Activated naive CD4-positive, alpha-beta T cell treated with anti-CD3 and anti-CD28 coated beads, Interleukin-2, amount 10 ng/mL, durations not matched to agents 7 days and 5 days (primary cell): ENCODE measurements around the gene NID2.
A peak's percentile ranks its signal among the peaks of the same experiment; 100 is the strongest.

Source experiments
- CTCF ChIA-PET: fragments of 350-600 bp; sonication (Branson Sonifier 250); formaldehyde crosslinking; loops from one replicate; lab custom pipeline; 2021; ENCODE audit warnings: antibody characterized with exemption; lab: Charles Lee
- DNase-seq: peaks from one replicate; pipeline ENCODE4 v3.0.0-alpha.2; 2020
- H3K27ac Mint-ChIP-seq: one replicate; pipeline ENCODE4 v1.8.0; 2021; ENCODE audit warnings: mild to moderate bottlenecking, moderate library complexity, mixed read lengths
- H3K27me3 Mint-ChIP-seq: one replicate; pipeline ENCODE4 v1.8.0; 2021; ENCODE audit warnings: mild to moderate bottlenecking, mixed read lengths
- H3K36me3 Mint-ChIP-seq: one replicate; pipeline ENCODE4 v1.8.0; 2021; ENCODE audit warnings: mixed read lengths
- H3K4me1 Mint-ChIP-seq: one replicate; pipeline ENCODE4 v1.8.0; 2021; ENCODE audit warnings: mixed read lengths
- H3K4me3 Mint-ChIP-seq: one replicate; pipeline ENCODE4 v1.8.0; 2021; ENCODE audit warnings: mild to moderate bottlenecking, moderate library complexity, mixed read lengths
- H3K9me3 Mint-ChIP-seq: one replicate; pipeline ENCODE4 v1.8.0; 2021; ENCODE audit warnings: mixed read lengths

Gene NID2

DNA sequence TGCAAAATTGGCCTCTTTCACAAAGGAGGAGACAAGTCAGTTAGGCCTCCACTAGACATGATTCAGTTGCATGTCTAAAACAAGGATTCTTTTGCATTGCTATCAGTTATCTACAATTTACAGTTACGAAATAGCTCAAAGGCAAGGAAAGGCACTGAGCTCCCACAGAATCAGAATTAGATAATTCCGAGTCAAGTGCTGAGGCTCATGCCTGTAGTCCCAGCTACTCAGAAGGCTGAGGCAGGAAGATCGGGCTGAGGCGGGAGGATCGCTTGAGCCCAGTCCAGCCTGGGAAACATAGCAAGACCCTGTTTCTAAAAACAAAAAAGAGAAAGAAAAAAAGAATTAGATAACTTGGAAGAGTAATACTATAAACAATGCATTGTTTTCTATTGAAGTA, 91.8 kb downstream of the NID2 start:
- DNase-seq, result no peak
- no peak overlapping the region for H3K4me3 Mint-ChIP-seq
- CTCF ChIA-PET, result interaction anchor here (1.2 to 4.1 kb wide), 3 partner anchors 148 to 694 kb away, joined by 3 to 38 read pairs (median 16); no protein-coding TSS in a partner anchor
- H3K27ac Mint-ChIP-seq, result no peak overlapping the region
- peaks cover 12% of the 10 kb centered on the region for H3K4me1 Mint-ChIP-seq
- H3K27me3 Mint-ChIP-seq, result peaks cover 11% of the 10 kb centered on the region
- H3K36me3 Mint-ChIP-seq, result peaks cover 5% of the 10 kb centered on the region
- no peaks in the 10 kb centered on the region for H3K9me3 Mint-ChIP-seq

DNA sequence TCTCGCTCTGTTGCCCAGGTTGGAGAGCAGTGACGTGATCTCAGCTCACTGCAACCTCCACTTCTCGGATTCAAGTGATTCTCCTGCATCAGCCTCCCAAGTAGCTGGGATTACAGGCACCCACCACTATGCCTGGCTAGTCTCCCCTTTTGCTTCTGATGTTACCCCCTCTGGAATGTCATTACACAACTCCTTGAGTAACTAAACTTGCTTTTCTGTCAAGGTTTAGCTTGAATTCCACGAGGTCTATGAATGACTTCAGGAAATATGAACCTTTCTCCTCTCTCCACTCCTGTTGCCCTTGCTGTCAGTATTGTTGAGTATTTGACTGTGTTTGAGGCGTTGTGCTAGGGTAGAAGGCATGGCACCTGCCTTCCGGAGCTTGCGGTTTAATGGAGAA, 96.3 kb downstream of the NID2 start:
- Mint-ChIP-seq H3K4me1 (no peaks in the 10 kb centered on the region), H3K9me3 (no peaks in the 10 kb centered on the region), H3K27me3 (no peaks in the 10 kb centered on the region), H3K36me3 (peaks cover 33% of the 10 kb centered on the region), H3K27ac (no peak overlapping the region), H3K4me3 (no peak overlapping the region)
- DNase-seq, result no peak
- CTCF ChIA-PET, result no interaction called here

DNA sequence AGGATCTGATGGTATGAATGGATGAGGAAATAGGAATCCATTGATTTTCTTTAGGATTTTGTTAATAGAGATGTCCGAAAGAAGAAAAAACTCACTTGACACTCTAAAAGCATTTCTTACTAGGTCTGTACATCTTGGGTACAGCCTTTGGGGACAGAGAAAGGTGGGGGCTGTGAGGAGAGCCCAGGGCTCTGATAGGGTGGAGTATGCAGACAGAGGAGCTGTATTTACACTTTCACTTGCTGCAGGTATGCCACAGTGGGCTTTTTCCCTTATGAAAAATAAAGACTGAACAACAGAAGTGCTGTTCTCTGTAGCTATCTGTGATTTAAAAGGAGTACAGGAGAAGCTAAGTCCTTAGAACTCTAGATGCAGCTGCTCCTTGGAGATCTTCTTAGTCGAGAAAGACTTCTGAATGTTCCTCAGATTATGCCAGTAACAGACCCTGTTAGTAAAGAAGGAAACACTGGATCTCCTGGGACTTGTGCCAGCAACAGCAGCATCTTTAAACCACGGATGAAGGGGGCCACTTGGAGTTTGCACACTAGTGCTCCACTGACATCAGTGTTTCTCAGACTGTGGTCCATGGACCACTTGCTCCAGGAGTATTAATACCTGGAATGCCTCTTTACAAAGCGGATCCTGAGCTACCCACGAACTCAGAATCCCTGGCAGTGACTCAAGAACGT, 98.9 kb downstream of the NID2 start:
- no peak for DNase-seq
- peak overlapping the region; percentile 8 for H3K27ac Mint-ChIP-seq
- H3K4me3 Mint-ChIP-seq, result no peak overlapping the region
- CTCF ChIA-PET, result interaction anchor here (1.4 kb wide), 1 partner anchor 9 kb away, joined by 7 read pairs; no protein-coding TSS in a partner anchor
- H3K36me3 Mint-ChIP-seq, result peaks cover 53% of the 10 kb centered on the region
- H3K27me3 Mint-ChIP-seq, result no peaks in the 10 kb centered on the region
- H3K4me1 Mint-ChIP-seq, result no peaks in the 10 kb centered on the region
- no peaks in the 10 kb centered on the region for H3K9me3 Mint-ChIP-seq

DNA sequence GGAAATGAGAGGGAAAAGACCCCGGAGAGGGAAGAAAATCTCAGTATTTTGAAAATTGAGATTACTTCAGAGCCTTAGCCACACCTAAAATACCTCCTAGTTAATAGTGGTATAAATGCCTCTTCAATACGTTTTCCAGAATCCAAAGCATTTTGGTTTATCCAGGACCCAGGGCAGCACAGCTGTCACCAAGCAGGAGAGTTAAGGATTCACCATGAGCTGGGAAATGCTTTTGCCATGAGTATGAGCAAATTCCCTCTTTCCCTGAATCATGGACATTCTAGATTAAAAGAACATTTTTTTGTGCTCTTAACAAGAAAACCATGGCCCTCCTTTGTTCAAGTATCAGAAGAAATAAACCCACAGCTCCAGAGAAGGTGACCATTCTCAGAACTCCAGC, 101.3 kb downstream of the NID2 start:
- no peaks in the 10 kb centered on the region for H3K27me3 Mint-ChIP-seq
- H3K36me3 Mint-ChIP-seq, result peaks cover 69% of the 10 kb centered on the region

DNA sequence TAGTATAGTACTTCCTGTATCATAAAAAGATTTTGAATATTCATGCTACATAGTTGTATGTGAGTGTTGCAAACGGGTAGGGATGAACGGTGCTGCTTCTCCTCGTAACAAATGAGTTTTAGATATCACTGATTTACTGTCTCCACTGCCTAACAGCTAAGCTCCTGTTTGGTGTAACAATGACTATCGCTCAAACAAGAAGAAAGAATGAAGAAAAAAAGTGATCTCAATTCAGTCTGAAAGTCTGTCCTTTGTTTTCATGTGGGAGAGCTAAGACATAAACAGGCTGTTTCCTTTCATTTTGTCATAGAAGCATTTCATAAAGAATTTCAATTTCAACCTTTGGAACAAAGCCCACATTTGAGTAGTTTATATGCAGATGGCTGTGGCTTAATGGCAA, 105.6 kb downstream of the NID2 start:
- Mint-ChIP-seq H3K27me3 (no peaks in the 10 kb centered on the region), H3K4me1 (peaks cover 22% of the 10 kb centered on the region), H3K36me3 (peaks cover 81% of the 10 kb centered on the region), H3K27ac (peak overlapping the region; percentile 67), H3K4me3 (no peak overlapping the region), H3K9me3 (peaks cover 17% of the 10 kb centered on the region)
- DNase-seq, result no peak
- CTCF ChIA-PET, result interaction anchor here (1.3 kb wide), 1 partner anchor 15 kb away, joined by 5 read pairs; no protein-coding TSS in a partner anchor

More for the DNA sequence above, 101.3 kb downstream of the NID2 start:
- peaks cover 13% of the 10 kb centered on the region for H3K4me1 Mint-ChIP-seq
- no peak overlapping the region for H3K4me3 Mint-ChIP-seq
- H3K9me3 Mint-ChIP-seq, result no peaks in the 10 kb centered on the region
- no peak for DNase-seq
- H3K27ac Mint-ChIP-seq, result no peak overlapping the region
- CTCF ChIA-PET, result interaction anchor here (1.0 to 1.9 kb wide), 2 partner anchors 11 to 157 kb away, joined by 3 to 8 read pairs; no protein-coding TSS in a partner anchor

DNA sequence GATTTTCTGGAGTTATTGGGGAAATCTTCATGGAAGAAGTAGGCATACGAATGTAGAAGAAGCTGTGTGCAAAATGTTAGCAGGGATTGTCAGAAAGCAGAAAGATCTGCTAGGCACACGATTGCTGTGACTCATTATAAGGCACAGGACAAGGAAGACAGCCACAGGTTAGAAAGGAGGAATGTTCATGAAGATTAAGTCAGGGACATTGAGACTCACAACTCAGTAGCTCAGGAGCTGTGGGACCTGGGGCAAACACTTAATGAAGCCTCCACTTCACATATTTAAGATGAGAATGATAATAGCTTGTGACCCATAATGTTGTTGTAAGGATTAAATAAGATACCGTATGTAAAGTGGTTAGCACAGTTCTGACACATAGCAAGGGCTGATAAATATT, 106.1 kb downstream of the NID2 start:
- Mint-ChIP-seq H3K36me3 (peaks cover 81% of the 10 kb centered on the region), H3K4me3 (no peak overlapping the region), H3K27ac (no peak overlapping the region), H3K4me1 (peaks cover 22% of the 10 kb centered on the region), H3K27me3 (no peaks in the 10 kb centered on the region), H3K9me3 (peaks cover 21% of the 10 kb centered on the region)
- DNase-seq, result no peak
- CTCF ChIA-PET, result interaction anchor here (1.3 kb wide), 1 partner anchor 16 kb away, joined by 5 read pairs; no protein-coding TSS in a partner anchor

DNA sequence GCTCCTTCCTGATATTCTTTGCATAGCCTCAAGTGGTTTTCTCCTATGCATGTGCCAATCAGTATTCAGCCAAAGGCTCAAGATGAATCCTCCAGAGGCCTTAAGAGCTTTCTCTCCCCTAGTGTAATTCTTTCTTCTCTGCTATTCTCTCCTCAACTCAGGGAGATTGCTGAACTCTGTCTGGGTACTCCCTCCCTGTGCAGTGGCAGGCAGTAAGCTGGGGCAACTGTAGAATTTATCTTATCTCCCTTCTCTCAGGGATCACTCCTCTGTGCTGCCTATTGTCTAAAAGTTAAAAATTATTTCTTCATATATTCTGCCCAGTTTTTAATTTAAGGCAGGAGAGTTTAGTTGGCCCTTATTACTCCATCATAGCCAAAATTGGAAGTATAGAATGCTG, 108.0 kb downstream of the NID2 start:
- no peak for DNase-seq
- H3K27me3 Mint-ChIP-seq, result no peaks in the 10 kb centered on the region
- no peak overlapping the region for H3K4me3 Mint-ChIP-seq
- peaks cover 22% of the 10 kb centered on the region for H3K4me1 Mint-ChIP-seq
- peaks cover 27% of the 10 kb centered on the region for H3K9me3 Mint-ChIP-seq
- H3K27ac Mint-ChIP-seq, result no peak overlapping the region
- CTCF ChIA-PET, result interaction anchor here (1.8 kb wide), 1 partner anchor 18 kb away, joined by 5 read pairs; no protein-coding TSS in a partner anchor
- peaks cover 83% of the 10 kb centered on the region for H3K36me3 Mint-ChIP-seq

DNA sequence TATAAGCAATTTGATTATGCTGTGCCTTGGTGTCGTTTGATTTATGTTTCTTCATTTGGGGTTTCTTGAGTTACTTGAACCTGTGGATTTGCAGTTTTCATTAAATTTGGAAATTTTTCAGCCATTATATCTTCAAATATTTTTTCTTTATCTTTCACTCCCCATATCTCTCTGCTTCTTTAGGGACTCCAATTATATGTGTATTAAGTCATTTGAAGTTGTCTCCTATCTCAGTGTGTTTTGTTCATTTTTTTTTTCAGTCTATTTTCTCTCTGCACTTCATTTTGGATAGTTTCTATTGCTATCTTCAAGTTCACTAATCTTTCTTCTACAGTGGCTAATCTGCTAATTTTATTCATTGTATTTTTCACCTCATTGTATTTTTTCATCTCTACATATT, 108.9 kb downstream of the NID2 start:
- CTCF ChIA-PET, result interaction anchor here (1.3 kb wide), 1 partner anchor 19 kb away, joined by 4 read pairs; no protein-coding TSS in a partner anchor
- no peak overlapping the region for H3K27ac Mint-ChIP-seq

DNA sequence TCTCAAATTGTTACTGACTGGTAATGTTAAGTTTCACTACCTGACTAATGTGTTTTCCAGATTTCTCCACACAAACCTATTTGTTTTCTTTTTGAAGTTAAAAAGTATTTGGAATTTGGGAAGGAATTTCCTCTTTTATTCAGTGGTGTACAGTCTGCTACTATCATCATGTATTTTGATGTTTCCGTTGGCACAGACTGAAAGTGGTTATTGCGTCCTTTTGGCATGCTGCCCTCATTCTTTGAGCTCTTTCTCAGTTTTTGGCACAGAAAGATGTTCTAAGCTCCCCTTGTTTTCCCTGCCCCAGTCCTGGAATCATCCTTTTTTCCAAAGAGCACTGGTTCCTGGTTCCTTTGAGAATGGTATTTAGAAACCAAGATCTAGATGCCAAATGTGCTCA, 110.9 kb downstream of the NID2 start:
- H3K27ac Mint-ChIP-seq, result no peak overlapping the region

More for the DNA sequence above, 108.9 kb downstream of the NID2 start:
- Mint-ChIP-seq H3K4me3 (no peak overlapping the region), H3K4me1 (peaks cover 22% of the 10 kb centered on the region), H3K27me3 (no peaks in the 10 kb centered on the region), H3K9me3 (peaks cover 27% of the 10 kb centered on the region), H3K36me3 (peaks cover 85% of the 10 kb centered on the region)
- no peak for DNase-seq

More for the DNA sequence above, 110.9 kb downstream of the NID2 start:
- H3K36me3 Mint-ChIP-seq, result peaks cover 91% of the 10 kb centered on the region
- no peak for DNase-seq
- no peak overlapping the region for H3K4me3 Mint-ChIP-seq
- H3K27me3 Mint-ChIP-seq, result no peaks in the 10 kb centered on the region
- H3K9me3 Mint-ChIP-seq, result peaks cover 27% of the 10 kb centered on the region
- CTCF ChIA-PET, result no interaction called here
- H3K4me1 Mint-ChIP-seq, result peaks cover 14% of the 10 kb centered on the region
